Ovary (tissue), 9 donors: Measurements from ENCODE around the gene CPT1B. TPM values are rescaled to one million over a fixed set of nuclear protein-coding genes. Genes with fewer than 3 reads are reported as not detected.
"Not testable (repeated sequence)": the region's sequence is repeated elsewhere in the genome, so short reads cannot be mapped to it uniquely, and the experiment has no call there.

Source experiments
- DNase-seq, 5 donors: peaks; one replicate each; pipeline ENCODE4 v3.0.0-alpha.2; 2019 to 2020
- H3K27ac ChIP-seq, 2 donors: fragments of 200-600 bp; one replicate each; pipeline versions ENCODE4 v1.5.1 to v1.8.0; 2019 to 2022
- H3K27me3 ChIP-seq: fragments of 200-600 bp; one replicate; pipeline ENCODE4 v1.8.0; 2022
- H3K36me3 ChIP-seq: fragments of 200-600 bp; sonication (generic); one replicate; pipeline ENCODE4 v1.5.1; 2019
- H3K4me1 ChIP-seq: one replicate; pipeline ENCODE4 v1.8.1; 2013; ENCODE audit warnings: mild to moderate bottlenecking, moderate library complexity; ENCODE audit not compliant: insufficient read depth
- H3K4me3 ChIP-seq: fragments of 200-600 bp; sonication (generic); one replicate; pipeline ENCODE4 v1.5.1; 2017
- H3K9me3 ChIP-seq, 2 donors: fragments of 200-600 bp in 1 of 2; sonication (generic) in 1 of 2; one replicate each; pipeline versions ENCODE4 v1.5.1 to v1.8.1; 2013 to 2019; ENCODE audit warnings: mild to moderate bottlenecking in 1 of 2, moderate library complexity in 1 of 2
- CTCF ChIP-seq, 3 donors: fragments of 450-650 bp in 2 of 3; fragments of 200-600 bp in 1 of 3; IDR thresholded peaks; one replicate each; pipeline versions ENCODE4 v1.5.1 to v1.8.0; 2016 to 2022; ENCODE audit warnings: antibody characterized with exemption in 3 of 3, mild to moderate bottlenecking in 1 of 3
- EP300 ChIP-seq: sonication (generic); formaldehyde crosslinking; IDR thresholded peaks from one replicate; pipeline ENCODE4 v1.6.1; 2017; ENCODE audit warnings: antibody characterized with exemption
- POLR2A ChIP-seq: fragments of 450-650 bp; IDR thresholded peaks from one replicate; pipeline ENCODE4 v1.6.1; 2017; ENCODE audit warnings: antibody characterized with exemption, mild to moderate bottlenecking, moderate library complexity
- WGBS, 3 donors: extraction: QIAGEN DNeasy Blood & Tissue Kit in 1 of 3; methylation state at CpG; one replicate each; pipeline versions ENCODE4 v1.1.5 to v1.1.7; 2013 to 2017; 5-methylcytosine and 5-hydroxymethylcytosine counted together
- intact Hi-C, 4 donors: fragments of 100-400 bp; cut with DNase I; formaldehyde crosslinking; loops; one replicate each; pipeline versions ENCODE4 v1.11.0 to v1.15.1; 2022 to 2023
- polyA plus RNA-seq, 2 donors: library from polyadenylated mRNA; stranded (reverse); fragments of 200-250 nt in 1 of 2; fragments of 350-450 nt in 1 of 2; fragmentation: Illumina TruSeq in 1 of 2; extraction: RNeasy Lipid Tissue Mini Kit (QIAGEN cat#74804) in 1 of 2; gene quantifications; one replicate each; pipeline ENCODE4 v1.2.3, GENCODE V29; 2013 to 2014
- total RNA-seq, 7 donors: library from RNA; depleted of rRNA in 2 of 7; stranded (reverse); fragments of >200 nt in 2 of 7; fragmentation: NEBNext Ultra II Directional in 3 of 7; extraction: Animal tissue kit (Norgen Biotek cat#: 25700) in 3 of 7; gene quantifications; one replicate each; pipeline versions ENCODE4 v1.1.0 to v1.2.4, GENCODE V29; 2016 to 2023
- donor health status: DM: no; HTN: no; CAD: no; lungs with moderate emphysema.
- donor health status: DM: no; HTN: no; CAD: no.
- donor health status: Bipolar disorder and iron deficiency.
- donor health status: DM: yes; HTN: yes; CAD: no.
- donor health status: DM: no; HTN: no; CAD: no.
- donor health status: DM: yes; HTN: yes; CAD: no.

Gene CPT1B
- total and polyA plus RNA-seq, 9 donors: 2.5 to 10.6 (median 4.4) TPM

DNA sequence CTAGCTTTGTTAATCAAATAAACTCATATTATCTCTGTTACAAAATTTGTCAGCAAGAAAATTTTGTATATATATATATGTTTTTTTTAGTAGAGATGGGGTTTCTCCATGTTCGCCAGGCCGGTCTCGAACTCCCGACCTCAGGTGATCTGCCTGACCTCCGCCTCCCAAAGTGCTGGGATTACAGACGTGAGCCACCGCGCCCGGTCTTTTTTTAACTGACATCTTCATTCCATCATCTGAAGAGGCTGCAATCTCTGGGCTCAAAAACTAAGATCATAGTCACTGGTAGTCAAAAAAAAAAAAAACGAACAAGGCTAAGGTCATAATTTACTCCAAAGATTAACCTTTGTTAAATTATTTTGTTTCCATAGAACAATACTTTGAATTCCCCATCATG lies 37.8 kb downstream of the CPT1B start:
- H3K4me1 ChIP-seq: no peaks in the 10 kb centered on the region
- TF ChIP-seq EP300: no peak
- TF ChIP-seq POLR2A: no peak
- no peak for TF ChIP-seq CTCF (IDR thresholded peaks at IDR 0.05)
- no peak overlapping the region for H3K4me3 ChIP-seq
- peaks cover 5% of the 10 kb centered on the region for H3K27me3 ChIP-seq
- intact Hi-C loops: no loop called here
- DNase-seq: no peak
- no peak overlapping the region for H3K27ac ChIP-seq
- WGBS, 3 donors: 80 to 82% (median 80%) methylated on average over 10 of the region's 10 CpGs
- no peaks in the 10 kb centered on the region for H3K36me3 ChIP-seq
- no peaks in the 10 kb centered on the region for H3K9me3 ChIP-seq

GRCh38 chr22:50537765-50538164 lies 40.5 kb downstream of the CPT1B start:
- DNase-seq: no peak
- intact Hi-C loops: no loop called here
- no peak overlapping the region for H3K27ac ChIP-seq
- no peak for TF ChIP-seq POLR2A
- TF ChIP-seq CTCF (IDR thresholded peaks at IDR 0.05): no peak
- no peak for TF ChIP-seq EP300
- 84 to 85% (median 84%) methylated on average over 13 of the region's 13 CpGs for WGBS, 3 donors
- H3K4me3 ChIP-seq: no peak overlapping the region
- no peaks in the 10 kb centered on the region for H3K4me1 ChIP-seq
- H3K36me3 ChIP-seq: no peaks in the 10 kb centered on the region
- no peaks in the 10 kb centered on the region for H3K9me3 ChIP-seq
- H3K27me3 ChIP-seq: no peaks in the 10 kb centered on the region

DNA sequence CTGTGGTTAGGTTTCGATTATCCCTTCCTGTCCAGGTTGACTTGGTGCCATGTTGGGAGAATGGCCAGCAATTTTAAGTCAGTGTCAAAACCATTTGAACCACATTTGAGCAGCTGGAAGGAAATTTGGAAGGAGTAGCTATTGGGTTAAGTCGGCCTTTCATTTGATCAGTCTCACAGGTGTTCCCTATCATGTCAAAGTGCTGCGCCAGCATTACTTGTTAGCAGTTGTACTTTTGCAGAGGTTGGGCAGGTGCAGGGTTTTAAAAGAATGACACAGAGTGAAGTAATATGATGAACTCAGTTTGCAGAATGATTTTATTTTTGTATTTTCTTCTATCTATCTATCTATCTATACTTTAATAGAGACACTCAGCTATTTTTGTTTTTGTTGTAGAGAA lies 42.0 kb downstream of the CPT1B start:
- Histone ChIP-seq H3K4me3 (no peak overlapping the region), H3K4me1 (peaks cover 9% of the 10 kb centered on the region), H3K9me3 (no peaks in the 10 kb centered on the region), H3K27me3 (peaks cover 4% of the 10 kb centered on the region), H3K36me3 (no peaks in the 10 kb centered on the region), H3K27ac (no peak overlapping the region)
- 32 to 42% (median 38%) methylated on average over 3 of the region's 3 CpGs for WGBS, 3 donors
- DNase-seq: no peak
- no peak for TF ChIP-seq EP300
- no peak for TF ChIP-seq POLR2A
- no peak for TF ChIP-seq CTCF (IDR thresholded peaks at IDR 0.05)
- intact Hi-C loops: no loop called here

- TF ChIP-seq POLR2A: no peak
- no peaks in the 10 kb centered on the region for H3K9me3 ChIP-seq
- WGBS, 3 donors: 78 to 84% (median 84%) methylated on average over 7 to 8 of the region's 8 CpGs
- H3K27me3 ChIP-seq: peaks cover 6% of the 10 kb centered on the region
- peaks cover 18% of the 10 kb centered on the region for H3K4me1 ChIP-seq
- H3K4me3 ChIP-seq: no peak overlapping the region
- no peaks in the 10 kb centered on the region for H3K36me3 ChIP-seq
- H3K27ac ChIP-seq: no peak overlapping the region
- intact Hi-C loops: no loop called here
- no peak for DNase-seq
These were observed 43.1 kb downstream of the CPT1B start for GRCh38 chr22:50535113-50535512.

GRCh38 chr22:50533856-50534711 lies 44.1 kb downstream of the CPT1B start:
- DNase-seq, H3K27me3 ChIP-seq, H3K9me3 ChIP-seq, H3K27ac ChIP-seq, H3K36me3 ChIP-seq, intact Hi-C loops, H3K4me3 ChIP-seq: not testable (repeated sequence)
- WGBS, 3 donors: 19 to 27% (median 25%) methylated on average over 21 of the region's 21 CpGs
- peaks cover 18% of the 10 kb centered on the region for H3K4me1 ChIP-seq
